GM23338 (cell line): Measurements from ENCODE around the gene DUSP19. TPM values are rescaled to one million over a fixed set of nuclear protein-coding genes. Genes with fewer than 3 reads are reported as not detected.
A peak's percentile ranks its signal among the peaks of the same experiment; 100 is the strongest.

Experiments used
- ATAC-seq: fragments of 200-7000 bp; cut with Tn5 transposase; 3 replicates; pipeline ENCODE4 v1.9.1; 2020
- DNase-seq: peaks from one replicate; pipeline ENCODE4 v3.0.0-alpha.2; 2015; ENCODE audit warnings: low spot score
- H2AFZ ChIP-seq: fragments of 200-600 bp; sonication (generic); 2 replicates; pipeline ENCODE4 v1.8.0; 2016; ENCODE audit warnings: antibody characterized with exemption, mild to moderate bottlenecking, moderate library complexity
- H3F3A ChIP-seq: fragments of 200-600 bp; sonication (generic); replicated peaks from 2 replicates; pipeline ENCODE4 v1.8.0; 2017; ENCODE audit warnings: antibody characterized with exemption, mixed run types, low read depth
- H3K27ac ChIP-seq: fragments of 200-600 bp; sonication (generic); 2 replicates; pipeline ENCODE4 v1.6.1; 2016; ENCODE audit warnings: low read depth
- H3K27me3 ChIP-seq: fragments of 200-600 bp; sonication (generic); 2 replicates; pipeline ENCODE4 v1.8.0; 2016; ENCODE audit warnings: mild to moderate bottlenecking, mixed run types, moderate library complexity; ENCODE audit not compliant: insufficient read depth
- H3K36me3 ChIP-seq: fragments of 200-600 bp; sonication (generic); 2 replicates; pipeline ENCODE4 v1.8.0; 2016; ENCODE audit warnings: mild to moderate bottlenecking; ENCODE audit not compliant: insufficient read depth
- H3K4me1 ChIP-seq: fragments of 200-600 bp; sonication (generic); 2 replicates; pipeline ENCODE4 v1.8.0; 2016; ENCODE audit warnings: mild to moderate bottlenecking, moderate library complexity; ENCODE audit not compliant: insufficient read depth
- H3K4me2 ChIP-seq: fragments of 200-600 bp; sonication (generic); 2 replicates; pipeline ENCODE4 v1.7.1; 2017; ENCODE audit warnings: mixed run types
- H3K4me3 ChIP-seq: fragments of 200-600 bp; sonication (generic); 2 replicates; pipeline ENCODE4 v1.6.1; 2016; ENCODE audit warnings: mixed run types
- H3K79me2 ChIP-seq: fragments of 200-600 bp; sonication (generic); replicated peaks from 2 replicates; pipeline ENCODE4 v1.8.0; 2017; ENCODE audit warnings: mild to moderate bottlenecking; ENCODE audit not compliant: insufficient read depth
- H3K9me2 ChIP-seq: fragments of 200-600 bp; sonication (generic); 2 replicates; pipeline ENCODE4 v1.8.0; 2017; ENCODE audit not compliant: insufficient read depth
- H4K20me1 ChIP-seq: fragments of 200-600 bp; sonication (generic); replicated peaks from 2 replicates; pipeline ENCODE4 v1.8.0; 2017; ENCODE audit warnings: mild to moderate bottlenecking; ENCODE audit not compliant: insufficient read depth
- H3K27ac Mint-ChIP-seq: 2 replicates; pipeline ENCODE4 v1.8.0; 2020; ENCODE audit warnings: inconsistent platforms, mild to moderate bottlenecking, moderate library complexity, mixed read lengths
- H3K27me3 Mint-ChIP-seq: 3 replicates; pipeline ENCODE4 v1.8.0; 2022; ENCODE audit warnings: low read depth, mild to moderate bottlenecking, moderate library complexity, mixed read lengths, inconsistent platforms; ENCODE audit not compliant: insufficient read depth, poor library complexity
- H3K36me3 Mint-ChIP-seq: 3 replicates; pipeline ENCODE4 v1.8.0; 2021; ENCODE audit warnings: low read depth, mild to moderate bottlenecking, inconsistent platforms, moderate library complexity, mixed read lengths
- H3K4me1 Mint-ChIP-seq: 3 replicates; pipeline ENCODE4 v1.8.0; 2020; ENCODE audit warnings: mild to moderate bottlenecking, inconsistent platforms, mixed read lengths
- H3K4me3 Mint-ChIP-seq: 3 replicates; pipeline ENCODE4 v1.8.0; 2021; ENCODE audit warnings: moderate library complexity, mild to moderate bottlenecking, inconsistent platforms, mixed read lengths
- H3K9me3 Mint-ChIP-seq: 3 replicates; pipeline ENCODE4 v1.8.0; 2020; ENCODE audit warnings: moderate library complexity, mild to moderate bottlenecking, inconsistent platforms, mixed read lengths
- CREB1 ChIP-seq: fragments of 250-450 bp; sonication (Bioruptor Pico); IDR thresholded peaks from 2 replicates; pipeline ENCODE4 v1.5.0; 2020; ENCODE audit warnings: low read depth, mild to moderate bottlenecking, moderate library complexity
- CTCF ChIP-seq, 2 experiments: fragments of 200-600 bp in 1 of 2; sonication (generic) in 1 of 2; conservative IDR thresholded peaks; 2 replicates each; pipeline versions ENCODE4 v1.5.1 to v1.6.1; 2016 to 2017; ENCODE audit warnings: antibody characterized with exemption in 2 of 2, low read depth in 2 of 2, mild to moderate bottlenecking in 2 of 2, moderate library complexity in 1 of 2
- ETS1 ChIP-seq: IDR thresholded peaks from 2 replicates; pipeline ENCODE4 v1.6.1; 2016; ENCODE audit warnings: antibody characterized with exemption
- EZH2 ChIP-seq: fragments of 200-600 bp; sonication (generic); IDR thresholded peaks from one replicate; pipeline ENCODE4 v1.8.0; 2017; ENCODE audit warnings: antibody characterized with exemption, mild to moderate bottlenecking, low read depth; ENCODE audit not compliant: unreplicated experiment
- JUNB ChIP-seq: IDR thresholded peaks from one replicate; pipeline ENCODE4 v1.6.1; 2016; ENCODE audit warnings: antibody characterized with exemption; ENCODE audit not compliant: unreplicated experiment
- NANOG ChIP-seq: IDR thresholded peaks from 2 replicates; pipeline ENCODE4 v1.6.1; 2016; ENCODE audit warnings: antibody characterized with exemption, borderline replicate concordance
- REST ChIP-seq: IDR thresholded peaks from one replicate; pipeline ENCODE4 v1.6.1; 2018; ENCODE audit warnings: antibody characterized with exemption; ENCODE audit not compliant: unreplicated experiment
- ZNF114 ChIP-seq: fragments of 250-450 bp; sonication (Bioruptor Pico); IDR thresholded peaks from 2 replicates; pipeline ENCODE4 v1.5.0; 2020; ENCODE audit warnings: mild to moderate bottlenecking, moderate library complexity
- ZNF462 ChIP-seq: fragments of 250-450 bp; sonication (Bioruptor Pico); IDR thresholded peaks from 2 replicates; pipeline ENCODE4 v1.5.0; 2020; ENCODE audit warnings: mild to moderate bottlenecking, moderate library complexity
- polyA plus RNA-seq: library from polyadenylated mRNA; unstranded; fragments of >200 nt; fragmentation: Nextera tagmentation; extraction: Ambion mirVana; gene quantifications from 2 replicates; pipeline ENCODE4 v1.2.1, GENCODE V29; 2016
- total RNA-seq: library from RNA; depleted of rRNA; stranded (reverse); fragments of >200 nt; shearing (Covaris generic); gene quantifications from 2 replicates; pipeline ENCODE4 v1.2.3, GENCODE V29; 2014

The DUSP19 gene
- total and polyA plus RNA-seq, 2 experiments from 2014 or later, result 1.9 to 2.8 TPM

- Mint-ChIP-seq H3K4me3 (peak overlapping the region; percentile 99), H3K27ac (peak overlapping the region; percentile 100), H3K36me3 (peaks cover 3% of the 10 kb centered on the region), H3K9me3 (no peaks in the 10 kb centered on the region), H3K27me3 (peaks cover 9% of the 10 kb centered on the region), H3K4me1 (peaks cover 20% of the 10 kb centered on the region)
- no peaks in the 10 kb centered on the region for H3F3A ChIP-seq
- peaks cover 20% of the 10 kb centered on the region for H3K4me1 ChIP-seq
- H3K4me2 ChIP-seq, result peak overlapping the region; percentile 79
- peak overlapping the region; percentile 81 for H3K4me3 ChIP-seq
- H2AFZ ChIP-seq, result peak overlapping the region; percentile 24
- peak overlapping the region; percentile 40 for H3K27ac ChIP-seq
- H3K79me2 ChIP-seq, result peaks cover 38% of the 10 kb centered on the region
- TF ChIP-seq JUNB, result no peak
- TF ChIP-seq CREB1 (CRISPR knock-in tag), result no peak
- TF ChIP-seq REST, result no peak
- no peak for TF ChIP-seq ETS1
- TF ChIP-seq CTCF (conservative IDR thresholded peaks at IDR 0.05; ENCODE audit: low read depth in 2 of 2), result no peak
- TF ChIP-seq ZNF114 (CRISPR knock-in tag), result no peak
- no peak for TF ChIP-seq EZH2
- no peak for TF ChIP-seq NANOG
- TF ChIP-seq ZNF462 (CRISPR knock-in tag), result no peak
- H3K9me2 ChIP-seq, result no peaks in the 10 kb centered on the region
- ATAC-seq (no peak), DNase-seq (no peak)
- H3K36me3 ChIP-seq, result peaks cover under 1% of the 10 kb centered on the region; the same call in 1 of the 2 replicates
- no peaks in the 10 kb centered on the region for H3K27me3 ChIP-seq
- peaks cover 22% of the 10 kb centered on the region for H4K20me1 ChIP-seq
Measured at GRCh38 chr2:183123117-183123958, 44.8 kb downstream of the DUSP19 start.
